Lower lobe of right lung (tissue), 2 donors: Measurements from ENCODE around the gene MZT2B. TPM values are rescaled to one million over a fixed set of nuclear protein-coding genes. Genes with fewer than 3 reads are reported as not detected.
"Not testable (repeated sequence)": the region's sequence is repeated elsewhere in the genome, so short reads cannot be mapped to it uniquely, and the experiment has no call there.

Source experiments
- ATAC-seq, 2 donors: fragments of 200-7000 bp; cut with Tn5 transposase; one replicate each; pipeline ENCODE4 v1.9.1; 2020 to 2022; ENCODE audit warnings: mild to moderate bottlenecking in 2 of 2, moderate library complexity in 2 of 2
- DNase-seq: peaks from one replicate; pipeline ENCODE4 v3.0.0-alpha.2; 2020
- H3K27ac ChIP-seq: fragments of 200-600 bp; one replicate; pipeline ENCODE4 v1.8.0; 2022
- H3K27me3 ChIP-seq: fragments of 200-600 bp; one replicate; pipeline ENCODE4 v1.8.0; 2022; ENCODE audit warnings: low read depth
- H3K36me3 ChIP-seq: fragments of 200-600 bp; one replicate; pipeline ENCODE4 v1.8.0; 2022; ENCODE audit warnings: mild to moderate bottlenecking
- H3K4me1 ChIP-seq: fragments of 200-600 bp; one replicate; pipeline ENCODE4 v1.8.0; 2022
- H3K4me3 ChIP-seq: fragments of 200-600 bp; one replicate; pipeline ENCODE4 v1.8.0; 2022; ENCODE audit warnings: mild to moderate bottlenecking
- H3K9me3 ChIP-seq: fragments of 200-600 bp; one replicate; pipeline ENCODE4 v1.8.0; 2022
- CTCF ChIP-seq: fragments of 200-600 bp; IDR thresholded peaks from one replicate; pipeline ENCODE4 v1.8.0; 2022; ENCODE audit warnings: antibody characterized with exemption, mild to moderate bottlenecking
- intact Hi-C: fragments of 100-400 bp; cut with DNase I; formaldehyde crosslinking; loops from one replicate; pipeline ENCODE4 v1.11.0; 2022
- total RNA-seq: library from RNA; stranded (reverse); fragmentation: NEBNext Ultra II Directional; extraction: Animal tissue kit (Norgen Biotek cat#: 25700); gene quantifications from one replicate; pipeline ENCODE4 v1.2.1, GENCODE V29; 2021
- donor health status: DM: no; HTN: yes; CAD: no; lungs with severe emphysema.

MZT2B gene
- total RNA-seq, 1 donor from 2014 or later: 125 TPM

GRCh38 chr2:130158631-130159030 lies 23.4 kb upstream of the MZT2B start:
- peaks cover 61% of the 10 kb centered on the region for H3K36me3 ChIP-seq
- DNase-seq: no peak
- ATAC-seq: no peak
- no peak overlapping the region for H3K4me3 ChIP-seq
- H3K9me3 ChIP-seq: no peaks in the 10 kb centered on the region
- H3K4me1 ChIP-seq: no peaks in the 10 kb centered on the region
- no peaks in the 10 kb centered on the region for H3K27me3 ChIP-seq
- intact Hi-C loops: no loop called here
- no peak overlapping the region for H3K27ac ChIP-seq
- TF ChIP-seq CTCF: no peak

GRCh38 chr2:130159376-130159775 lies 22.7 kb upstream of the MZT2B start:
- H3K36me3 ChIP-seq: peaks cover 62% of the 10 kb centered on the region
- intact Hi-C loops, DNase-seq, H3K27me3 ChIP-seq, H3K9me3 ChIP-seq, H3K4me1 ChIP-seq, H3K4me3 ChIP-seq, ATAC-seq, H3K27ac ChIP-seq: not testable (repeated sequence)

DNA sequence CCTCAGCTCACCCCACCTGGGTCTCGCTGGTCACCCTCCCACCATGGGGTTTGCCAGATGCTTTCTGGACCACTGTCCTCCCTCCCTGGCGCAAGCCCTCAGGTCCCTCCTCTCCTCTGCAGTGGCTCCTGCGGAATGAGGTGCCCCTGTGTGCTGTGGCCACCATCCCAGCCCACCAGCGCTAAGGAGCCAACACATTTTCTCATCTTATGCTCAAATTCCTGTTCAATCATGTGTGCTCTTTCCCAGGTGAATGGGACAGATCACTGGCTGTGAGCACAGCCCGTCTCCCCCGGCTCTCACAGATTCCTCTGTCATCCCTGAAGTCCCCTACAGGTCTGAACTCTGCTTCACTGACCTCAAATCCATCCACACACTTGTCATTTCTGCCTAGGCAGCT lies 21.9 kb upstream of the MZT2B start:
- Histone ChIP-seq H3K9me3 (no peaks in the 10 kb centered on the region), H3K27me3 (no peaks in the 10 kb centered on the region), H3K4me3 (no peak overlapping the region), H3K36me3 (peaks cover 62% of the 10 kb centered on the region), H3K4me1 (no peaks in the 10 kb centered on the region), H3K27ac (no peak overlapping the region)
- ATAC-seq (no peak), DNase-seq (no peak)
- intact Hi-C loops: no loop called here
- no peak for TF ChIP-seq CTCF

DNA sequence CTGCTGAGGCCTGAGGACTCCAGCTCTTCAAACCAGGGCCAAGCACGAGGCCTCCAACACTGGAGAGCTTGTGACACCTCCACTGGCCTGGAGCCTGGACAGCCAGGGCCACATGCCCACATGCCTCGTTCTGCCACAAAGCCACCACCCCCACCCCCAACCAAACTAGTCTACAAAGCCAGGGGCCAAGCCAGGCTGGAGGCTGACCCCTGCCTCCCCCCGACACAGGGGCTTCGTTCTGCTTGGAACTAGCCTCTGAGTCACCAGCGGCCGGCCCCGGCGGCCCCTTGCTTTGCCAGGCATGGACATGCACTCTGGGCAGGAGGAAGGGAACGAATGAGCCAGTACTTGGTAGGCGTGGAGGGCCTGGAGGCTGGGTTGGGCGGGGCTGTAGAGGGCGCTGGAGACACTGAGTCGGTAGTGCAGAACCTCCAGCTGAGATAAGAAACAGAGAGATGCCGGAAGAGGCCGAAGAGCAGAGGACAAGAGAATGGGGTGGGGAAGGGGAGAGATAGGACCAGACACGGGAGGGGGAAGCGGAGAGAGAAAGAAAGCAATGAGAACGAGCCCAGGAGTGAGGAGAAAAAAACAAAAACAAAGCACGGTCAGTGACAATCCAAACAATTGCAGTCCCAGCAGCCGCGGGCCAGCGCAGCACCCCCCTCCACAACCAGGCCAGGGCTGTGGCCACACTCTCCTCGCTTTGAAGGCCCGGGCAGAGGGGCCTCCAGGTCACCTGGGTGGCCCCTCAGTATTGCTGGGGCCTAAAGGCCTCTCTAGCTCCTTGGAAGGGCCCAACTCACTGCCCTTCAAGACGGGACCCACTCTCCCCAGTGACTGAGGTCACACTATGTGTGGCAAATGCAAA lies 21.0 kb upstream of the MZT2B start:
- peaks cover 66% of the 10 kb centered on the region for H3K36me3 ChIP-seq
- H3K27me3 ChIP-seq, H3K4me3 ChIP-seq, H3K27ac ChIP-seq, ATAC-seq, DNase-seq, H3K9me3 ChIP-seq, intact Hi-C loops, H3K4me1 ChIP-seq: not testable (repeated sequence)

DNA sequence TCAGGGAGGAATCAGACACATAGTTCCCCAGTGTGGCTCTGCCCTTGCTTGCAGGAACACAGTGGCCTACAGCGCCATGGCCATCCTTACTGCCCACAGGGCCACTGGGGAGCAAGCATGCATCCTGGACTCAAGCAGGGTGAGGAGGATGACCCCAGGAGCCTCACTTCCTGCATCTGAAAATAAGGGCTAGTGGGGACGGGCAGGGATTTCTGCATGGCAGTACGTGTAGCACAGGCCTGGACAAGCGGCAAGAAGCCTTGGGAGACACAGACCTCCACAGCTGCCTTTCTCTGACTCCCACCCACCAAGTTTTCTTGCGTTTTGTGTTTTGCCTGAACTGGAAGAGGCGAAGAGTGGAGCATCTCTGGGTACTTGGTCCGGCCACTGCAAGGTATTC lies 19.6 kb upstream of the MZT2B start:
- H3K4me1 ChIP-seq, H3K4me3 ChIP-seq, H3K27ac ChIP-seq, intact Hi-C loops, H3K27me3 ChIP-seq, H3K9me3 ChIP-seq, ATAC-seq, DNase-seq: not testable (repeated sequence)
- H3K36me3 ChIP-seq: peaks cover 78% of the 10 kb centered on the region

DNA sequence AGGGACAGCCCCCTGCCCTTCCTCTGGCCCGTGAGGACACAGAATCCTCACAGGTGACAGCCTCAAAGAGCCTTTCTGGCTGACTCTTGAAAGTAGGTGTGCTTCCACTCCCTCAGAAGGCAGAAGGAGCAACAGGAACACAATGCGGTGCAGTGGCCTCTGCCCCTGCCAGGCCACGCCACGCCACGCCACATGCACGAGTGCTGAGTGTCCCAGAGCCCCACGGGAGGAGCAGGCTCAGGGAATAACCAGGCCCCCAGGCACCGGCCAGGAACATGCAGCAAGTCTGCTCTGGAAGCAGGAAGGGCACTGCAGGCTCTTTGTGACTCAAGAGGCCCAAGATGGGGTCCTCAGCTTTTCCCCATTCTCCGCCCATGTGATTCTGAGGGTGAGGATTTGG lies 19.1 kb upstream of the MZT2B start:
- intact Hi-C loops: no loop called here
- Histone ChIP-seq H3K27ac (no peak overlapping the region), H3K36me3 (peaks cover 78% of the 10 kb centered on the region), H3K9me3 (no peaks in the 10 kb centered on the region), H3K27me3 (no peaks in the 10 kb centered on the region), H3K4me3 (no peak overlapping the region), H3K4me1 (no peaks in the 10 kb centered on the region)
- no peak for TF ChIP-seq CTCF
- ATAC-seq (no peak), DNase-seq (no peak)

DNA sequence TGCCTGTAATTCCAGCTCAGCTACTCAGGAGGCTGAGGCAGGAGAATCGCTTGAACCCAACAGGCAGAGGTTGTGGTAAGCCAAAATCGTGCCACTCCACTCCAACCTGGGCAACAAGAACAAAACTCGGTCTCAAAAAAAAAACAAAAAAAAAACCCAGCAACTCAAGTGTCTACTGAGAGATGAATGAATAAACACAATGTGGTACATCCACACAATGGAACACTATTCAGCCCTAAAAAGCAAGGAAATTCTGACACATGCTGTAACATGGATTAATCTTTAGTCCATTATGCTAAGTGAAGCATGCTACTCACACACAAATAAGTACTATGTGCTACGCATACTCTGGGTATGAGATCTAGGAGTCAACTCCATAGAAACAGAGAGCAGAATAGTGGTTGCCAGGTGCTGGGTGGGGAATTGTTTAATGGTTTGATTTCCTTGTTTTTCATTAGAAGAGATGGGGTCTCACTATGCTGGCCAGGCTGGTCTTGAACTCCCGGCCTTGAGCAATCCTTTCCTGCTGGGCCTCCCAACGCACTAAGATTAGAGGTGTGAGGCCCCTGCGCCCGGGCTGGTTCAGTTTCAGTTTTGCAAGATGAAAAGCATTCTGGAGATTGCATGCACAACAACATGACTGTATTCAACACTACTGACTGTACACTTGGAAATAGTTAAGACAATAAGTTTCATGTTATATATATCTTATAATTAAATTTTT lies 16.6 kb upstream of the MZT2B start:
- no peaks in the 10 kb centered on the region for H3K4me1 ChIP-seq
- intact Hi-C loops: no loop called here
- DNase-seq (no peak), ATAC-seq (no peak)
- H3K36me3 ChIP-seq: peaks cover 81% of the 10 kb centered on the region
- H3K27me3 ChIP-seq: no peaks in the 10 kb centered on the region
- no peak overlapping the region for H3K27ac ChIP-seq
- no peaks in the 10 kb centered on the region for H3K9me3 ChIP-seq
- no peak overlapping the region for H3K4me3 ChIP-seq
- TF ChIP-seq CTCF: no peak

GRCh38 chr2:130166611-130167010 lies 15.5 kb upstream of the MZT2B start:
- intact Hi-C loops, DNase-seq, ATAC-seq, H3K27ac ChIP-seq, H3K27me3 ChIP-seq, H3K9me3 ChIP-seq, H3K4me1 ChIP-seq, H3K4me3 ChIP-seq: not testable (repeated sequence)
- peaks cover 93% of the 10 kb centered on the region for H3K36me3 ChIP-seq

- ATAC-seq, H3K9me3 ChIP-seq, DNase-seq, H3K4me1 ChIP-seq, H3K27ac ChIP-seq, intact Hi-C loops, H3K27me3 ChIP-seq, H3K4me3 ChIP-seq: not testable (repeated sequence)
- H3K36me3 ChIP-seq: peaks cover 96% of the 10 kb centered on the region
These were observed 12.9 kb upstream of the MZT2B start for GRCh38 chr2:130169163-130169562.
